ENCODE data around the gene PIEZO1.

PIEZO1 gene

DNA sequence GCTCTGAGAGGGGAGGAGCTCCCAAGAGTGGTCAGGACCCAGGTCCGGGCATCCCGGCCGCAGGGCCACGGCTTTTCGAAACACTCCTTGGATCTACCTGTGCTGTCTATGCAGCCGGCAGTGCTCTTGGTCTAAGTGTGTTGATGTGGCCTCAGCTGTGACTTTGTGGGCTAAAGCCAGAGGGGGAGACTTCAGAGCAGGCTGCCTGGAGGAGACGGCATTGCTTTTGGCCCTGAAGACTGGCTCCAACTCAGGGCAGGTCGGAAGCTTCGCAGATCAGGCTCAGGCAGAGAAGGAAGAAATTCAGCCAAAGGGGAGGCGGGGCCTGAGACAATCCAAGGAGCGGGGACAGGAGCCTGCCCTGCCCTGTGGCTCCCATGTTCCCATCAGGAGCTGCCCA is 31.4 kb downstream of the PIEZO1 start:
- Mint-ChIP-seq H3K27ac (no peak overlapping the region), H3K9me3 (no peaks in the 10 kb centered on the region), H3K27me3 (no peaks in the 10 kb centered on the region), H3K4me3 (no peak overlapping the region), H3K4me1 (peaks cover 9% of the 10 kb centered on the region), H3K36me3 (peaks cover under 1% of the 10 kb centered on the region)
- DNase-seq (ENCODE audit: low spot score in 2 of 2) (no peak), ATAC-seq (ENCODE audit: low read depth) (no peak)

DNA sequence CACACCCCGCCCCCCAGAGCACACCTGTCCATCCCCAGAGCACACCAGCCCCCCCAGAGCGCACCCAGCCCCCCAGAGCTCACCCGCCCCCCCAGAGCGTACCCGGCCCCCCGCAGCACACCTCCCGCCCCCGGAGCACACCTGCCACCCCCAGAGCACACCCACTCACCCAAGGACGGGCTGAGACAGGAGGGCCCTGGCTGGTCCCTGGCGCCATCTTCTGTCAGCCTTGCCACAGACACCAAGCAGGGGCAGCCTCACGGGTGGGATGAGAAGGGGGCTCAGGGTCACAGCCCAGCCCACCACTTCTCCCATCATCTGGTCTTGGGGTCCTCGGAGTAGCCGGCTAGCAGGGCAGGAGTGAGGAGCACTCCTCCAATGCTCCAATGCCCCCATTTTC is 31.8 kb downstream of the PIEZO1 start:
- ATAC-seq (ENCODE audit: low read depth) (no peak), DNase-seq (ENCODE audit: low spot score in 2 of 2) (no peak)
- Mint-ChIP-seq H3K27ac (no peak overlapping the region), H3K4me1 (peaks cover 6% of the 10 kb centered on the region), H3K4me3 (no peak overlapping the region), H3K27me3 (no peaks in the 10 kb centered on the region), H3K9me3 (no peaks in the 10 kb centered on the region), H3K36me3 (no peaks in the 10 kb centered on the region)

DNA sequence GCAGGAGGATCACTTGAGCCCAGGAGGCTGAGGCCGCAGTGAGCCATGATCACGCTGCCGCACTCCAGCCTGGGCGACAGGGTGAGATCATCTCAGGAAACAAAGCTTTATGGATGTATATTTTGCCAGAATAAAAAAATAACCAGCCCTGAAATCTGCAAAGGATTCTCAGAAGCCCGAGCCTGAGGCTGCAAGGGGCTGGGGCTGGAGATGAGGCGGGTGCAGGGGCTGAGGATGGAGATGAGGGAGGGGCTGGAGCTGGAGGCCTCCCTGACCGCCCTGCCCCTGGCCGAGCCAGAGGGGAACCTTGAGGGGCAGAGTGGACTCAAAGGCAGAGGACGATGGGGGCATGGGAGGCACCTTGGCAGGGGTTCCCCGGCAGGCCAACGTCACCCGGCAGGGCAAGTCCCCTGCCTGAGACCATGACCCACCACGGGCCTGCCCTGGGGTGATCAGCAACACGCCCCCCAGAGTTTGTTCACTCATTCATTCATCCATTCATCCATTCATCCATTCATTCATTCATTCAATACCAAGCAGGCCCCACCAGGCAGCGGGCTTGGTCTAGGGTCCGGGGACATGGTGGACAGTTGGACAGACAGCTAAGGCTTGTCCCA is 32.5 kb downstream of the PIEZO1 start:
- no peak for ATAC-seq (ENCODE audit: low read depth)
- no peak for DNase-seq (ENCODE audit: low spot score in 2 of 2)
- H3K27ac Mint-ChIP-seq: no peak overlapping the region
- peaks cover 12% of the 10 kb centered on the region for H3K4me1 Mint-ChIP-seq
- no peak overlapping the region for H3K4me3 Mint-ChIP-seq
- no peaks in the 10 kb centered on the region for H3K36me3 Mint-ChIP-seq
- no peaks in the 10 kb centered on the region for H3K9me3 Mint-ChIP-seq
- H3K27me3 Mint-ChIP-seq: no peaks in the 10 kb centered on the region

DNA sequence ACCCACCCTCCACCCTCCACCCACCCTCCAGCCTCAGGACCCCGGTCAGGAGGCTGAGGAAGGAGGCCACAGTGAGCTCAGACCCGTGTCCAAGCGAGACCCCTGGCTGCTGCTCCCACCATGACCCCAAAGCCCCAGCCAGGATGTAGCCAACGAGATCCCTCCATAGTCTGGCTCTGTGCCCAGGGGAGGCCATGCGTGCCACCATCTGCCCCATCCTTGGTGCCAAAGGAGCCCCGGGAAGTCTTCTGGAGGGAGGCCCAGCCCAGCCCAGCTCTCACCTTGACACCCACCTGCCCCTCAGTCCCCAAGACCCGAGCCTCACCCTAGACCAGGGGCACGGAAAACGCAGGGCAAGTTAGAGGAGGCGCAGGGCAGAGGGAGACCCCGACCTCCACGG is 34.2 kb downstream of the PIEZO1 start:
- Mint-ChIP-seq H3K4me3 (no peak overlapping the region), H3K9me3 (no peaks in the 10 kb centered on the region), H3K27ac (no peak overlapping the region), H3K36me3 (no peaks in the 10 kb centered on the region), H3K4me1 (peaks cover 21% of the 10 kb centered on the region), H3K27me3 (no peaks in the 10 kb centered on the region)
- DNase-seq (ENCODE audit: low spot score in 2 of 2): no peak
- no peak for ATAC-seq (ENCODE audit: low read depth)

DNA sequence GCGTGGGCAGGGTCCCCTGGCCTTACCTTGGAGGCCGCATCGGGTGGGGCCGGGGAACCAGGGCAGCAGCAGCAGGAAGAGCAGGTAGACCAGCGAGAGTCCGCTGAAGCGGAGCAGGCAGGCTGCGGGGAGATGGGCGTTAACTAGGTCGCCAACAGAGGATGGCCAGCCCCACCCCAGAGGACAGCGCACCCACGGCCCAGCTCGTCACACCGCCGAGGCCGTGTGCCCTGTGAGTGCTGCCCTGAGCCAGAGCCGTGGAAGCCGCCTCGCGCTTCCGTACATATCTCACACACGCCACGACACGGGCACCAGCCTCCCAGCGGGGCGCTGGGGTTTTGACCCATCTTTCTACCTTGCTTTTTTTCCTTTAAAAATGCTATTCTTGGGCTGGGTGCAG is 35.7 kb downstream of the PIEZO1 start:
- DNase-seq (ENCODE audit: low spot score in 2 of 2) (no peak), ATAC-seq (ENCODE audit: low read depth) (no peak)
- Mint-ChIP-seq H3K4me3 (no peak overlapping the region), H3K27me3 (no peaks in the 10 kb centered on the region), H3K4me1 (peaks cover 28% of the 10 kb centered on the region), H3K27ac (no peak overlapping the region), H3K36me3 (no peaks in the 10 kb centered on the region), H3K9me3 (no peaks in the 10 kb centered on the region)

DNA sequence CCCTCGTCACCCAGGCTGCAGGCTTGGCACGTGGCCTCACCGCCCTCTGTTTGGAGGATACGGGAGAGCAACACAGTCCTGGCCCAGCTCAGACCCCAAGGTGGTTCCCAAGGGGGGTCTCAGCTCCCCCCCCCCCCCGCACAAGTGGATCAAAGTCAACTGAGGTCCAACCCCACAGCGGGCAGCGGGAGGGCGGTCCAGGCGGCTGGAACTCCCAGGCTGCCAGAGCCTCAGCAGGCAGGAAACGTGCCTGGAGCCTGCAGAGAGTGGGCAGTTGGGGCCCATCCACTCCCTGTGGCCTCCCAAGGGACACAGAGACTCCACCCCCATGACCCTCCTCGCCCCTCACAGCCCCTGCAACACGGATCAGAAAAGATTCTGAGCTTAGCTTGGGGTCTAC is 36.7 kb downstream of the PIEZO1 start:
- Mint-ChIP-seq H3K36me3 (no peaks in the 10 kb centered on the region), H3K4me1 (peaks cover 32% of the 10 kb centered on the region), H3K9me3 (no peaks in the 10 kb centered on the region), H3K4me3 (no peak overlapping the region), H3K27me3 (no peaks in the 10 kb centered on the region), H3K27ac (peak overlapping the region; percentile 53)
- DNase-seq (ENCODE audit: low spot score in 2 of 2): no peak
- ATAC-seq (ENCODE audit: low read depth): no peak

DNA sequence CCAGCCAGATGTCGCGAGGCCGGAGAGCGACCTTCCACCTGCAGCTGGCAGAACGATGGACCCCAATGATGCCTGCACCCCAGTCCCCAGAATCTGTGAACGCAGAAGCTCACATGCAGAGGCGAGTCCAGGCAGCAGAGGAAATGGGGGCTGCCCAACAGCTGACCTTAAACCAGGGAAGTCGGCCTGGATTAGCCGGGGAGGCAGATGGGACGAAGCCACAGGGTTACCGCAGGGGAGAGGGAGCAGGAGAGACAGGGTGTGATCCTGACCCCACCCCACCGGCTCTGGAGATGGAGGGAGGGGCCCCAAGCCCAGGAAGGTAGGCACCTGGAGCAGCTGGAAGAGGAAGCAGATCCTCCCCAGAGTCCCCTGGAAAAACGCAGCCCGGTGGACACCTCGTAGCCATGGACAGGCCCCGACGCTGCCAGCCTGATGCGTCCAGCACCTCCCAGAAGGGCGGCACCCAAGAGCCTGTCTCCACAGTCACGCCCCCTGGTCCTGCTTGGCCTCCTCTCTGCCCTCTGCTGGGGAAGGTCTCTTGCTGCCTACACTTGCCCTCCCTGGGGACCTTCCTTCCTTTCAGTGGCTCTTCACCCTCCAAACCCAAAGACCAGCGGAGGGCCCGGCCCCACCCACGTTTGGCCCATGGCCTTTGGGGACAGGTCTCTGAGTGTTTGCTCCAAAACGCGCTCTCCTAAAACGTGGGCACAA is 37.3 kb downstream of the PIEZO1 start:
- ATAC-seq (ENCODE audit: low read depth) (peak; percentile 33), DNase-seq (ENCODE audit: low spot score in 2 of 2) (no peak)
- Mint-ChIP-seq H3K4me1 (peaks cover 32% of the 10 kb centered on the region), H3K27ac (peak overlapping the region; percentile 53), H3K36me3 (no peaks in the 10 kb centered on the region), H3K27me3 (no peaks in the 10 kb centered on the region), H3K4me3 (no peak overlapping the region), H3K9me3 (no peaks in the 10 kb centered on the region)

DNA sequence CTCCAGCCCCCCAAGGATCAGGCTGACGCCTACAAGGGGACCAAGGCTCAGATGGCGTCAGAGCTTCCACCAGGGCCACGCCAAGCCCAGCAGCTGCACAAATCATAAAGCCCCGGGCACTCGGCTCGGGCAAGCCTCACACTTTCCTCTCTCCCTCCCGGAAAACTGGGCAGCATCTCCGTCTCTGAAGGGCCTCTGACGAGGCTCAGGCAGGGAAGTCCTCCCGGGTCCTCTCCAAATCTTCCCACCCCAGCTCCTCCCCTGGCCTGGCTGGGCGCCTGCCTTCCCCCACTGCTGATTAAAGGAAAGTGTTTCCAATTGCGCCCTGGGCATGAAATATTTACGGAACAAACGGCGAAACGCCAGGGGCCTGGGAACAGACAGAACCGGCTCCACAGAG is 38.5 kb downstream of the PIEZO1 start:
- Mint-ChIP-seq H3K36me3 (no peaks in the 10 kb centered on the region), H3K4me1 (peaks cover 29% of the 10 kb centered on the region), H3K27ac (peak overlapping the region; percentile 85), H3K9me3 (no peaks in the 10 kb centered on the region), H3K27me3 (no peaks in the 10 kb centered on the region), H3K4me3 (peak overlapping the region; percentile 60)
- DNase-seq (ENCODE audit: low spot score in 2 of 2): no peak
- no peak for ATAC-seq (ENCODE audit: low read depth)

DNA sequence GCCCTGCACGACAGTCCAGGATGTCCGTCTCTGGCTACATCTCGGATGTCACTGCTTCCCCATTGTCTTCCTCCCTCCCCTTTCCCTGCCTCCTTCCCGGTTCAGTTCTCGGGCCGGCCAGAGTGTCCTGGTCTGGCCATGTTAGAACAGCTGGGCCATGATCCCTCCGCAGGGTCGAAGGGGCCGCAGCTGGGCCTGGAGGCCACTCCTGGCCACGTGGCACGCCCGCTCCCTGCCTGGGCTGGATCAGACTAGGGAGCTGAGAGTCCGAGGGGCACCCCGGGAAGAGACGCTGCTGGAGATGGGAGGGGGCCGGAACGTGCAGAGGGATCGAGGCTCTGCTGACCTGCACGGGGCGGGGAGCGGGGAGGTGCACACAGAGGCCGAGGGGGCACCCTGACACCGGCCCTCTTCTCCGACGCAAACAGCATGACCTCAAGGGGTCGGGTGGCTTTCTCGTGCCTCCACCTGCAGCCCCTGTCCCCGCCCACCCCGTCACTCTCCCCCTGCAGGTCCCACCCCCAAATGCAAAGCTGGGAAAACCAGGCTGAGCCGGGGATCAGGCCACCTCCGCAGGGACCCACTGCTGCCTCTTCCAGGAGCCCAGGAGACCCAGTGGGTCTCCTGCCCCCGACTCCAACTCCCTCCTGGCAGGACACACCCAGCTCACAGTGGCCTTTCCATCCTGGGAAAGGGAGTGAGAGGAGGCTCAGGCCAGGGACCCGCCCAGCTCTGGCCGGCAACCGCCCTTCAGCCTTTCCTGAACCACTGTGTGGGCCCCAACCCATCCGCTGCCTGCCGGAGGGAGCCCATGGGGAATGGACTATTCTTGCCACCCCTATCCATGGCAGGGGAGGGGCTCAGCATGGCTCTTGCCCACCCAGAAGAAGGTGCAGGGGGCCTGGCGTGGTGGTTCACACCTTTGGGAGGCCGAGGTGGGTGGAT is 40.2 kb downstream of the PIEZO1 start:
- no peak for ATAC-seq (ENCODE audit: low read depth)

DNA sequence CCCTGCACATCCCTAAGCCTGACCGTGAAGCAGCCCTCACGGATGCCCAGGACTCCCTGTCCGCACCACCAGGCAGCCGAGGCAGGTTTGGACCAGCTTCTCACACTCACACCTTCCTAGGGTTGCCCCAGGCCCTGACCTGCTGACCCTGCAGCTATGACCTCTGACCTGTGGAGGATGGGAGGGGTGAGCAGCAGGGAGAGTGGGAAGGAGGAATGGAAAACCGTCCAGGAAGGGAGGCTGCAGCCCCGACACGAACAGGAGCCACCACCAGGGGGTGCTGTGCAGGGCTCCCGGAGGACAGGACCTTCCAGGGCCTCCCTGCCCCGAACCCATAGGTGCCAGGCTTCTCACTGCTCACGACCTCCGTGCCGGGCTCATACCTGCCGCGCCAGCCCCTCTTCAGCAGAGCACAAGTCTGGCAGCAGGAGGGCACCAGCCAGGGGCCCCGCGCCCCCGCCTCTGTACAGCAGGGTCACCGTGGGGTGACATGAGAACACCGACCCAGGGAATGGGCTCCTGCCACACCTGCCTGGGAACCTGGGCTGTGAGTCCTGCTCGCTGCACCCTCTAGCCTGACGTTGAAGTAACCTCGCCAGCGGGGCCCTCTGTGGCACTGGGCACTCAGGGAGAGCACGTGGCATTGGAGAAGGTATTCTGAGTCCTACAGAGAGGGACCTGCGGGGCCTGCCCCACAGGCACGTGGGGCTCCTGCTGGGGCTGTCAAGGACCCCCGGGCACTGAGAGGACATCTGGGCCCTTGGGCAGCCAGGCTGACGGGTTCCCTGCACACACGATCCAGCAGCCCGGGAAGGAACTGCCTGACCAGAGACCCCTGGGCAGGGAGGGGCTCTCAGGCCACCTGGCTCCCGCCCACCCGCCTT is 41.1 kb downstream of the PIEZO1 start:
- Mint-ChIP-seq H3K9me3 (no peaks in the 10 kb centered on the region), H3K27ac (no peak overlapping the region), H3K27me3 (no peaks in the 10 kb centered on the region), H3K4me3 (peak overlapping the region; percentile 5), H3K36me3 (peaks cover 2% of the 10 kb centered on the region), H3K4me1 (peaks cover 29% of the 10 kb centered on the region)
- ATAC-seq (ENCODE audit: low read depth) (no peak), DNase-seq (ENCODE audit: low spot score in 2 of 2) (peak; percentile 61 to 72)

More for the DNA sequence above, 40.2 kb downstream of the PIEZO1 start:
- Mint-ChIP-seq H3K4me1 (peaks cover 29% of the 10 kb centered on the region), H3K4me3 (peak overlapping the region; percentile 61), H3K27ac (peak overlapping the region; percentile 85), H3K9me3 (no peaks in the 10 kb centered on the region), H3K27me3 (no peaks in the 10 kb centered on the region), H3K36me3 (peaks cover 2% of the 10 kb centered on the region)
- no peak for DNase-seq (ENCODE audit: low spot score in 2 of 2)

DNA sequence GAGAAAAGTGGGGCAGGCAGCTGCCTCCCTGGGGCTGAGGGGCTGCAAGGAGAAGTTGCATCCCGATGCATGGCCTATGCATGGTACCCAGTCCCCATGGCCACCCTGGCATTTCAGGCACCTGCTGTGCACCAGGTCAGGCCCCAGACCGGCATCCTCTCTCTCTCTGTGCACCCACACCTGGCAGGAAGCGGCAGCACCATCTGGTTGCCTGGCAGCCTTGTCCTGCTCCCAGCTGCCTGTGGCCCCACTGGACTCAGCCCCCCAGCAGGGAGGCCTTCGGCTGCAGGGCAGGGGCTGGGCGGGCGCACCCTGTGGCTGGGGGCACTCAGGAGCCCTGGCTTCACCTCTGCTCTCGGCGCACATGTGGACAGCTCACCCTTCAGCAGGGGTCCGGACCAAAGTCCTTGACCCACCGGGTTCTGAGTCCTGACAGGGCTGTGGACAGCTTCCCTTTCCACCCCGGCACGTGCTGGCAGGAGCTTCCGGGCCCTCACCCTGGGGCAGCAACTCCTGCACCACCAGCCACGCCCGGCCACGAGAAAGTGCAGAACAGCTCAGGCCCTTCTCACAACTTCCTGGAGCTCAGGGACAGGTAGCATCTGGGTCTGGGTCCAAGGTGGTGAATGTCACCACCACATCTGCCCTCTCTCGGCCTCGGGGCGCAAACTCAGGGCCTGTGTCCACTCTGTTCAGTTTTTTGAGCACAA is 42.0 kb downstream of the PIEZO1 start:
- Mint-ChIP-seq H3K36me3 (peaks cover 2% of the 10 kb centered on the region), H3K9me3 (no peaks in the 10 kb centered on the region), H3K27me3 (no peaks in the 10 kb centered on the region), H3K4me1 (peaks cover 31% of the 10 kb centered on the region), H3K4me3 (no peak overlapping the region), H3K27ac (no peak overlapping the region)
- DNase-seq (ENCODE audit: low spot score in 2 of 2): no peak
- ATAC-seq (ENCODE audit: low read depth): no peak

DNA sequence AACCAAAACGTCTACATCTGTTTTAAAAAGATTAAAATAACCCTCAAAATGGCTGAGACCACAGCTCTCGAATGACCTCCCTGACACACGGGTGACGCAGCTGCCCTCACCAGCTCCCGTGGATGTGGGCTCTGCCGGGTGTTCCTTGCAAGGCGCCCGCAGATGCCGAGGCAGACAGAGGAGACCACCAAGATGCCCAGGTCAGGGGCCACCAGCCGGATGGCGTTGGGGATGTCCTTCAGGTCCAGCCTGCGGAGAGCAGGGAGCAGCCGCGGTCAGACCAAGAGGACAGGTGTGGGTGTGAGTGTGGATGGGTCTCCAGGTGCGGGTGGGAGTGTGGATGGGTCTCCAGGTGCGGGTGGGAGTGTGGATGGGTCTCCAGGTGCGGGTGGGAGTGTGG is 43.7 kb downstream of the PIEZO1 start:
- H3K4me3 Mint-ChIP-seq: no peak overlapping the region
- no peak for ATAC-seq (ENCODE audit: low read depth)

DNA sequence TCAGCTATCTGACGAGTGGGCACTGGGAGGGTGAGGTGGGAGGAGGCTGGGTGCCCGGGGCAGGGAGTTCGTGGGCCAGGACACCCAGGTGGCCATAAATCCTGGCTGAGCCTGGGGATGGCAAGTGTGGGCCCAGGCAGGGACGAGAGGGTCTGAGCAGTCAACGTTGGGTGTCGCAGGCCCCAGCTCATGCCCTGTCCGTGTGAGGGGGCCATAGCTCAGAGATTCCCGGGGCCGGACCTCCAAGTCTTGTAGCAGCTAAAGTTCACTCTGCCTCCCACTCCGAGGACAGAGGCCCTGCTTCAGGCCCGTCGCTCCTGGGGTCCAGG is 44.3 kb downstream of the PIEZO1 start:
- Mint-ChIP-seq H3K36me3 (peaks cover 2% of the 10 kb centered on the region), H3K4me3 (no peak overlapping the region)
- ATAC-seq (ENCODE audit: low read depth): no peak

More for the DNA sequence above, 43.7 kb downstream of the PIEZO1 start:
- no peaks in the 10 kb centered on the region for H3K27me3 Mint-ChIP-seq
- no peaks in the 10 kb centered on the region for H3K9me3 Mint-ChIP-seq
- H3K4me1 Mint-ChIP-seq: peaks cover 21% of the 10 kb centered on the region
- peaks cover 2% of the 10 kb centered on the region for H3K36me3 Mint-ChIP-seq
- DNase-seq (ENCODE audit: low spot score in 2 of 2): no peak
- no peak overlapping the region for H3K27ac Mint-ChIP-seq

More for the DNA sequence above, 44.3 kb downstream of the PIEZO1 start:
- DNase-seq (ENCODE audit: low spot score in 2 of 2): no peak
- H3K27me3 Mint-ChIP-seq: no peaks in the 10 kb centered on the region
- no peak overlapping the region for H3K27ac Mint-ChIP-seq
- no peaks in the 10 kb centered on the region for H3K9me3 Mint-ChIP-seq
- H3K4me1 Mint-ChIP-seq: peaks cover 16% of the 10 kb centered on the region

All from memory B cell (primary cell).